ENCODE results near the gene ARFRP1.
A peak's percentile ranks its signal among the peaks of the same experiment; 100 is the strongest.
"Not testable (repeated sequence)": the region's sequence is repeated elsewhere in the genome, so short reads cannot be mapped to it uniquely, and the experiment has no call there.

Gene ARFRP1

GRCh38 chr20:63660622-63661021, 47.2 kb downstream of the ARFRP1 start:
- Histone ChIP-seq H3K27me3 (replicated peaks; ENCODE audit: control insufficient read depth, insufficient read depth, low read length) (no peaks in the 10 kb centered on the region), H3K4me3 (ENCODE audit: low read length) (no peak overlapping the region), H3K36me3 (ENCODE audit: control insufficient read depth, insufficient read depth, low read length, severe bottlenecking) (peaks cover 39% of the 10 kb centered on the region), H3K4me1 (ENCODE audit: control insufficient read depth, insufficient read depth, low read length) (peaks cover 19% of the 10 kb centered on the region), H3K9ac (ENCODE audit: low read length) (peak overlapping the region; percentile 49), H3K9me3 (ENCODE audit: control insufficient read depth, low read length) (no peaks in the 10 kb centered on the region)
- no peak for DNase-seq (ENCODE audit: low read depth)

GRCh38 chr20:63660174-63660573, 47.6 kb downstream of the ARFRP1 start:
- H3K9ac ChIP-seq (ENCODE audit: low read length) = peak overlapping the region; percentile 95
- not testable (repeated sequence) for H3K27me3 ChIP-seq (replicated peaks; ENCODE audit: control insufficient read depth, insufficient read depth, low read length); DNase-seq (ENCODE audit: low read depth); H3K9me3 ChIP-seq (ENCODE audit: control insufficient read depth, low read length); H3K4me3 ChIP-seq (ENCODE audit: low read length)
- peaks cover 19% of the 10 kb centered on the region for H3K4me1 ChIP-seq (ENCODE audit: control insufficient read depth, insufficient read depth, low read length)
- H3K36me3 ChIP-seq (ENCODE audit: control insufficient read depth, insufficient read depth, low read length, severe bottlenecking) = peaks cover 39% of the 10 kb centered on the region

GRCh38 chr20:63659370-63659769, 48.4 kb downstream of the ARFRP1 start:
- Histone ChIP-seq H3K9me3 (ENCODE audit: control insufficient read depth, low read length) (no peaks in the 10 kb centered on the region), H3K4me1 (ENCODE audit: control insufficient read depth, insufficient read depth, low read length) (peaks cover 19% of the 10 kb centered on the region), H3K9ac (ENCODE audit: low read length) (peak overlapping the region; percentile 95), H3K4me3 (ENCODE audit: low read length) (peak overlapping the region; percentile 94), H3K36me3 (ENCODE audit: control insufficient read depth, insufficient read depth, low read length, severe bottlenecking) (peaks cover 38% of the 10 kb centered on the region), H3K27me3 (replicated peaks; ENCODE audit: control insufficient read depth, insufficient read depth, low read length) (peaks cover under 1% of the 10 kb centered on the region)
- DNase-seq (ENCODE audit: low read depth) = no peak

GRCh38 chr20:63658749-63659187, 49.0 kb downstream of the ARFRP1 start:
- peak overlapping the region; percentile 95 for H3K9ac ChIP-seq (ENCODE audit: low read length)
- H3K4me1 ChIP-seq (ENCODE audit: control insufficient read depth, insufficient read depth, low read length) = peaks cover 19% of the 10 kb centered on the region
- peaks cover 32% of the 10 kb centered on the region for H3K36me3 ChIP-seq (ENCODE audit: control insufficient read depth, insufficient read depth, low read length, severe bottlenecking)
- no peaks in the 10 kb centered on the region for H3K9me3 ChIP-seq (ENCODE audit: control insufficient read depth, low read length)
- no peak for DNase-seq (ENCODE audit: low read depth)
- peak overlapping the region; percentile 94 for H3K4me3 ChIP-seq (ENCODE audit: low read length)
- peaks cover 5% of the 10 kb centered on the region for H3K27me3 ChIP-seq (replicated peaks; ENCODE audit: control insufficient read depth, insufficient read depth, low read length)

- Histone ChIP-seq H3K4me1 (ENCODE audit: control insufficient read depth, insufficient read depth, low read length) (peaks cover 19% of the 10 kb centered on the region), H3K27me3 (replicated peaks; ENCODE audit: control insufficient read depth, insufficient read depth, low read length) (peaks cover 5% of the 10 kb centered on the region), H3K9ac (ENCODE audit: low read length) (peak within 1 kb of the TSS; percentile 95), H3K36me3 (ENCODE audit: control insufficient read depth, insufficient read depth, low read length, severe bottlenecking) (peaks cover 26% of the 10 kb centered on the region), H3K4me3 (ENCODE audit: low read length) (peak within 1 kb of the TSS; percentile 94), H3K9me3 (ENCODE audit: control insufficient read depth, low read length) (no peaks in the 10 kb centered on the region)
- DNase-seq (ENCODE audit: low read depth) = peak; percentile 97
These were observed 49.6 kb downstream of the ARFRP1 start, which contains the start of gene RTEL1 for GRCh38 chr20:63657937-63658748. Gene RTEL1, plus strand, starts transcription at chr20:63658312. Its CDS starts 1,091 bp downstream, at chr20:63659403.

- Histone ChIP-seq H3K4me3 (ENCODE audit: low read length) (peak overlapping the region; percentile 94), H3K4me1 (ENCODE audit: control insufficient read depth, insufficient read depth, low read length) (peaks cover 19% of the 10 kb centered on the region), H3K27me3 (replicated peaks; ENCODE audit: control insufficient read depth, insufficient read depth, low read length) (peaks cover 5% of the 10 kb centered on the region), H3K9ac (ENCODE audit: low read length) (peak overlapping the region; percentile 95), H3K36me3 (ENCODE audit: control insufficient read depth, insufficient read depth, low read length, severe bottlenecking) (peaks cover 19% of the 10 kb centered on the region), H3K9me3 (ENCODE audit: control insufficient read depth, low read length) (no peaks in the 10 kb centered on the region)
- DNase-seq (ENCODE audit: low read depth) = no peak
These were observed 50.4 kb downstream of the ARFRP1 start for GRCh38 chr20:63657260-63657936.

GRCh38 chr20:63656451-63656850, 51.3 kb downstream of the ARFRP1 start:
- Histone ChIP-seq H3K4me1 (ENCODE audit: control insufficient read depth, insufficient read depth, low read length) (peaks cover 19% of the 10 kb centered on the region), H3K36me3 (ENCODE audit: control insufficient read depth, insufficient read depth, low read length, severe bottlenecking) (peaks cover 9% of the 10 kb centered on the region), H3K9me3 (ENCODE audit: control insufficient read depth, low read length) (no peaks in the 10 kb centered on the region), H3K27me3 (replicated peaks; ENCODE audit: control insufficient read depth, insufficient read depth, low read length) (peaks cover 8% of the 10 kb centered on the region), H3K4me3 (ENCODE audit: low read length) (no peak overlapping the region), H3K9ac (ENCODE audit: low read length) (no peak overlapping the region)
- DNase-seq (ENCODE audit: low read depth) = no peak

- Histone ChIP-seq H3K4me3 (ENCODE audit: low read length) (no peak overlapping the region), H3K9me3 (ENCODE audit: control insufficient read depth, low read length) (no peaks in the 10 kb centered on the region), H3K4me1 (ENCODE audit: control insufficient read depth, insufficient read depth, low read length) (peaks cover 19% of the 10 kb centered on the region), H3K27me3 (replicated peaks; ENCODE audit: control insufficient read depth, insufficient read depth, low read length) (peaks cover 8% of the 10 kb centered on the region), H3K9ac (ENCODE audit: low read length) (no peak overlapping the region), H3K36me3 (ENCODE audit: control insufficient read depth, insufficient read depth, low read length, severe bottlenecking) (no peaks in the 10 kb centered on the region)
- DNase-seq (ENCODE audit: low read depth) = no peak
These were observed 52.5 kb downstream of the ARFRP1 start for GRCh38 chr20:63655249-63655648.

- peaks cover 10% of the 10 kb centered on the region for H3K4me1 ChIP-seq (ENCODE audit: control insufficient read depth, insufficient read depth, low read length)
- H3K27me3 ChIP-seq (replicated peaks; ENCODE audit: control insufficient read depth, insufficient read depth, low read length) = peaks cover 8% of the 10 kb centered on the region
- no peak overlapping the region for H3K9ac ChIP-seq (ENCODE audit: low read length)
- no peaks in the 10 kb centered on the region for H3K36me3 ChIP-seq (ENCODE audit: control insufficient read depth, insufficient read depth, low read length, severe bottlenecking)
- no peaks in the 10 kb centered on the region for H3K9me3 ChIP-seq (ENCODE audit: control insufficient read depth, low read length)
- DNase-seq (ENCODE audit: low read depth) = no peak
- no peak overlapping the region for H3K4me3 ChIP-seq (ENCODE audit: low read length)
These were observed 53.7 kb downstream of the ARFRP1 start for GRCh38 chr20:63653974-63654668.

GRCh38 chr20:63653041-63653973, 54.5 kb downstream of the ARFRP1 start, which contains the start of gene STMN3:
Gene STMN3, minus strand, starts transcription at chr20:63653424. Its CDS starts 79 bp downstream, at chr20:63653345.
- Histone ChIP-seq H3K4me1 (ENCODE audit: control insufficient read depth, insufficient read depth, low read length) (peaks cover 10% of the 10 kb centered on the region), H3K9ac (ENCODE audit: low read length) (no peak within 1 kb of the TSS), H3K9me3 (ENCODE audit: control insufficient read depth, low read length) (no peaks in the 10 kb centered on the region), H3K4me3 (ENCODE audit: low read length) (peak within 1 kb of the TSS; percentile 69), H3K36me3 (ENCODE audit: control insufficient read depth, insufficient read depth, low read length, severe bottlenecking) (no peaks in the 10 kb centered on the region), H3K27me3 (replicated peaks; ENCODE audit: control insufficient read depth, insufficient read depth, low read length) (peaks cover 8% of the 10 kb centered on the region)
- DNase-seq (ENCODE audit: low read depth) = peak; percentile 90
